ENCODE data around the gene HBP1.

HBP1 gene

GRCh38 chr7:107230334-107230733 is 61.5 kb downstream of the HBP1 start:
- Histone ChIP-seq H3K4me2 (ENCODE audit: low read depth, low read length, poor library complexity, severe bottlenecking) (no peak overlapping the region), H3K9ac (ENCODE audit: low read length) (no peak overlapping the region), H3K9me2 (replicated peaks; ENCODE audit: insufficient read depth, low read length) (no peaks in the 10 kb centered on the region), H3K79me2 (ENCODE audit: insufficient read depth, low read length) (no peaks in the 10 kb centered on the region), H3K27ac (ENCODE audit: low read depth, low read length) (no peak overlapping the region), H3K36me3 (ENCODE audit: low read length) (no peaks in the 10 kb centered on the region), H3K4me3 (ENCODE audit: insufficient read depth, low read length, poor library complexity, severe bottlenecking) (no peak overlapping the region), H4K20me1 (ENCODE audit: low read depth, low read length) (no peaks in the 10 kb centered on the region), H3K27me3 (ENCODE audit: low read length) (no peaks in the 10 kb centered on the region), H3K9me3 (ENCODE audit: insufficient read depth, low read length) (no peaks in the 10 kb centered on the region), H2AFZ (ENCODE audit: low read depth, low read length, severe bottlenecking) (no peak overlapping the region), H3F3A (ENCODE audit: insufficient read depth) (no peaks in the 10 kb centered on the region)
- TF ChIP-seq, protein P1, sequence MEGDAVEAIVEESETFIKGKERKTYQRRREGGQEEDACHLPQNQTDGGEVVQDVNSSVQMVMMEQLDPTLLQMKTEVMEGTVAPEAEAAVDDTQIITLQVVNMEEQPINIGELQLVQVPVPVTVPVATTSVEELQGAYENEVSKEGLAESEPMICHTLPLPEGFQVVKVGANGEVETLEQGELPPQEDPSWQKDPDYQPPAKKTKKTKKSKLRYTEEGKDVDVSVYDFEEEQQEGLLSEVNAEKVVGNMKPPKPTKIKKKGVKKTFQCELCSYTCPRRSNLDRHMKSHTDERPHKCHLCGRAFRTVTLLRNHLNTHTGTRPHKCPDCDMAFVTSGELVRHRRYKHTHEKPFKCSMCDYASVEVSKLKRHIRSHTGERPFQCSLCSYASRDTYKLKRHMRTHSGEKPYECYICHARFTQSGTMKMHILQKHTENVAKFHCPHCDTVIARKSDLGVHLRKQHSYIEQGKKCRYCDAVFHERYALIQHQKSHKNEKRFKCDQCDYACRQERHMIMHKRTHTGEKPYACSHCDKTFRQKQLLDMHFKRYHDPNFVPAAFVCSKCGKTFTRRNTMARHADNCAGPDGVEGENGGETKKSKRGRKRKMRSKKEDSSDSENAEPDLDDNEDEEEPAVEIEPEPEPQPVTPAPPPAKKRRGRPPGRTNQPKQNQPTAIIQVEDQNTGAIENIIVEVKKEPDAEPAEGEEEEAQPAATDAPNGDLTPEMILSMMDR (IDR thresholded peaks at IDR 0.05; ENCODE audit: insufficient read depth, low read length, poor library complexity, severe bottlenecking) = no peak
- TF ChIP-seq EZH2phosphoT487 (conservative IDR thresholded peaks at IDR 0.05; ENCODE audit: low read length) = no peak

DNA sequence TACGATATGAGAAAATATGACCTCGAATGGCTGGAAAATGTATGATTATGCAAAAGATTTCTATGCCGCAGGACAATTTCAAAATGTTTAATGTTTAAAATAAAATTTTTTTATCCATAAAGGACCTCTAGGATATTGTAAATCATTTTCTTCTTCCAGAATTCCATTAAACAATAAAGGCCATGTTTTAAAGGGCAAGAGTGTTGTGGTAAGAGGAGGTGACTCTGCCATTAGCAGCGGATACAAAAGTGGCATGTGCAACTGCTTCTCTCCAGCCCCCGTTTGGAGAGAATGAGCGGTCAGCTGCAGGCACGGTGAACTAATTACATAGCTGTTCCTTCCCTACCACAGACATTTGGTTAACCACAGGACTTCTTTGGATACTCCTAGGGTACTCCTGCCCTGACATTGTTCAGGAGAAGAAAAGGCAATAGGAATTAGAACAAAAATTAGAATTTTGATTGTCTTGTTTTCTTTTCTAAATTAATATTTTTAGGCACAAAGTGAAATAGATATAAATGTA is 63.8 kb downstream of the HBP1 start:
- Histone ChIP-seq H3K79me2 (ENCODE audit: insufficient read depth, low read length) (no peaks in the 10 kb centered on the region), H3F3A (ENCODE audit: insufficient read depth) (no peaks in the 10 kb centered on the region), H3K27me3 (ENCODE audit: low read length) (no peaks in the 10 kb centered on the region), H3K36me3 (ENCODE audit: low read length) (no peaks in the 10 kb centered on the region), H2AFZ (ENCODE audit: low read depth, low read length, severe bottlenecking) (no peak overlapping the region), H3K27ac (ENCODE audit: low read depth, low read length) (no peak overlapping the region), H4K20me1 (ENCODE audit: low read depth, low read length) (no peaks in the 10 kb centered on the region), H3K9me2 (replicated peaks; ENCODE audit: insufficient read depth, low read length) (no peaks in the 10 kb centered on the region), H3K4me3 (ENCODE audit: insufficient read depth, low read length, poor library complexity, severe bottlenecking) (no peak overlapping the region), H3K9me3 (ENCODE audit: insufficient read depth, low read length) (no peaks in the 10 kb centered on the region), H3K4me2 (ENCODE audit: low read depth, low read length, poor library complexity, severe bottlenecking) (no peak overlapping the region), H3K9ac (ENCODE audit: low read length) (no peak overlapping the region)
- TF ChIP-seq, protein P1 (IDR thresholded peaks at IDR 0.05; ENCODE audit: insufficient read depth, low read length, poor library complexity, severe bottlenecking) = no peak
- no peak for TF ChIP-seq EZH2phosphoT487 (conservative IDR thresholded peaks at IDR 0.05; ENCODE audit: low read length)

- Histone ChIP-seq H3F3A (ENCODE audit: insufficient read depth) (no peaks in the 10 kb centered on the region), H4K20me1 (ENCODE audit: low read depth, low read length) (no peaks in the 10 kb centered on the region), H3K9ac (ENCODE audit: low read length) (no peak overlapping the region), H3K4me3 (ENCODE audit: insufficient read depth, low read length, poor library complexity, severe bottlenecking) (no peak overlapping the region), H3K9me2 (replicated peaks; ENCODE audit: insufficient read depth, low read length) (no peaks in the 10 kb centered on the region), H3K36me3 (ENCODE audit: low read length) (no peaks in the 10 kb centered on the region), H3K79me2 (ENCODE audit: insufficient read depth, low read length) (no peaks in the 10 kb centered on the region), H3K27me3 (ENCODE audit: low read length) (no peaks in the 10 kb centered on the region), H3K4me2 (ENCODE audit: low read depth, low read length, poor library complexity, severe bottlenecking) (no peak overlapping the region), H3K27ac (ENCODE audit: low read depth, low read length) (no peak overlapping the region), H3K9me3 (ENCODE audit: insufficient read depth, low read length) (no peaks in the 10 kb centered on the region), H2AFZ (ENCODE audit: low read depth, low read length, severe bottlenecking) (no peak overlapping the region)
- TF ChIP-seq, protein P1 (IDR thresholded peaks at IDR 0.05; ENCODE audit: insufficient read depth, low read length, poor library complexity, severe bottlenecking) = no peak
- TF ChIP-seq EZH2phosphoT487 (conservative IDR thresholded peaks at IDR 0.05; ENCODE audit: low read length) = no peak
These were observed 64.4 kb downstream of the HBP1 start for GRCh38 chr7:107233174-107233573.

All from SU-DHL-6 (cell line).